HepG2 (cell line): ENCODE data around the gene COX4I2. TPM values are rescaled to one million over a fixed set of nuclear protein-coding genes. Genes with fewer than 3 reads are reported as not detected.
A peak's percentile ranks its signal among the peaks of the same experiment; 100 is the strongest.

Source experiments
- CENPT ChIP-seq: sonication (generic); formaldehyde crosslinking; IDR thresholded peaks from 2 replicates; pipeline ENCODE4 v1.8.0; 2022; ENCODE audit warnings: low read depth, mild to moderate bottlenecking, moderate library complexity, missing genetic modification reagents
- FOSL2 ChIP-seq: sonication (generic); formaldehyde crosslinking; IDR thresholded peaks from 2 replicates; pipeline ENCODE4 v1.4.0; 2020; ENCODE audit warnings: missing genetic modification reagents
- HDAC6 ChIP-seq: fragments of 200-600 bp; sonication (generic); IDR thresholded peaks from 2 replicates; pipeline ENCODE4 v1.7.0; 2017; ENCODE audit warnings: mild to moderate bottlenecking, antibody characterized with exemption, low read length, low read depth
- JDP2 ChIP-seq: sonication (generic); formaldehyde crosslinking; IDR thresholded peaks from 2 replicates; pipeline ENCODE4 v1.8.1; 2022; ENCODE audit warnings: missing genetic modification reagents, borderline replicate concordance
- MBD4 ChIP-seq: IDR thresholded peaks from 2 replicates; pipeline ENCODE4 v1.6.1; 2012; ENCODE audit warnings: low read length, inconsistent platforms, borderline replicate concordance
- NFYC ChIP-seq: IDR thresholded peaks from 2 replicates; pipeline ENCODE4 v1.6.1; 2016; ENCODE audit warnings: missing genetic modification reagents, missing compliant biosample characterization
- NR2F2 ChIP-seq: IDR thresholded peaks from 2 replicates; pipeline ENCODE4 v1.6.1; 2012; ENCODE audit warnings: low read depth, inconsistent platforms, borderline replicate concordance
- POLR2AphosphoS2 ChIP-seq: IDR thresholded peaks from 2 replicates; pipeline ENCODE4 v1.6.1; 2011; ENCODE audit warnings: low read depth, low read length, improper control_type of control experiment
- RBAK ChIP-seq: sonication (generic); formaldehyde crosslinking; IDR thresholded peaks from 2 replicates; pipeline ENCODE4 v1.5.1; 2020; ENCODE audit warnings: mild to moderate bottlenecking, missing genetic modification reagents
- SAP130 ChIP-seq: IDR thresholded peaks from 2 replicates; pipeline ENCODE4 v1.6.1; 2016; ENCODE audit warnings: low read depth
- SNRNP70 ChIP-seq: fragments of 200-400 bp; formaldehyde crosslinking; IDR thresholded peaks from 2 replicates; pipeline ENCODE4 v1.6.1; 2017; ENCODE audit warnings: mild to moderate bottlenecking, low read depth, low read length, moderate library complexity
- STAG1 ChIP-seq: sonication (generic); formaldehyde crosslinking; IDR thresholded peaks from 2 replicates; pipeline ENCODE4 v1.4.0; 2020; ENCODE audit warnings: missing genetic modification reagents
- TAF15 ChIP-seq: fragments of 200-400 bp; formaldehyde crosslinking; IDR thresholded peaks from one replicate; pipeline ENCODE4 v1.6.1; 2018; ENCODE audit warnings: mild to moderate bottlenecking, low read depth, low read length; ENCODE audit not compliant: poor library complexity, severe bottlenecking
- THYN1 ChIP-seq: sonication (generic); formaldehyde crosslinking; IDR thresholded peaks from 2 replicates; pipeline ENCODE4 v1.8.1; 2023; ENCODE audit warnings: low read depth, mild to moderate bottlenecking, moderate library complexity, missing genetic modification reagents, borderline replicate concordance
- ZBTB21 ChIP-seq: sonication (generic); formaldehyde crosslinking; IDR thresholded peaks from 2 replicates; pipeline ENCODE4 v1.4.0; 2020; ENCODE audit warnings: missing genetic modification reagents
- ZNF101 ChIP-seq: sonication (generic); formaldehyde crosslinking; IDR thresholded peaks from 2 replicates; pipeline ENCODE4 v1.4.0; 2020; ENCODE audit warnings: mild to moderate bottlenecking, low read depth, missing genetic modification reagents, borderline replicate concordance
- ZNF234 ChIP-seq: sonication (generic); formaldehyde crosslinking; conservative IDR thresholded peaks from 2 replicates; pipeline ENCODE4 v1.5.1; 2020; ENCODE audit warnings: mild to moderate bottlenecking, missing genetic modification reagents
- ZNF264 ChIP-seq: sonication (generic); formaldehyde crosslinking; IDR thresholded peaks from 2 replicates; pipeline ENCODE4 v1.4.0; 2020; ENCODE audit warnings: missing genetic modification reagents
- ZNF570 ChIP-seq: sonication (generic); formaldehyde crosslinking; IDR thresholded peaks from 2 replicates; pipeline ENCODE4 v1.4.0; 2020; ENCODE audit warnings: mild to moderate bottlenecking, missing genetic modification reagents, borderline replicate concordance
- ZNF577 ChIP-seq: sonication (generic); formaldehyde crosslinking; IDR thresholded peaks from 2 replicates; pipeline ENCODE4 v1.4.0; 2020; ENCODE audit warnings: mild to moderate bottlenecking, low read depth, missing genetic modification reagents, borderline replicate concordance
- ZNF850 ChIP-seq: sonication (generic); formaldehyde crosslinking; conservative IDR thresholded peaks from 2 replicates; pipeline ENCODE4 v1.9.0; 2021; ENCODE audit warnings: mild to moderate bottlenecking, missing genetic modification reagents
- ZNF891 ChIP-seq: sonication (generic); formaldehyde crosslinking; IDR thresholded peaks from 2 replicates; pipeline ENCODE4 v1.5.0; 2020; ENCODE audit warnings: mild to moderate bottlenecking, missing genetic modification reagents
- polyA plus RNA-seq, 8 experiments: library from polyadenylated mRNA; depleted of rRNA in 3 of 8; stranded (reverse) in 7 of 8; unstranded in 1 of 8; fragments of >200 nt; fragmentation: Illumina TruSeq in 4 of 8; extraction: Trizol in 4 of 8; gene quantifications; 2 replicates each; pipeline versions ENCODE4 v1.2.1 to v1.2.3, GENCODE V29; 2011 to 2016; ENCODE audit warnings: low read depth in 4 of 8, missing spikeins in 1 of 8, mixed read lengths in 1 of 8; ENCODE audit not compliant: insufficient read depth in 1 of 8
- total RNA-seq, 5 experiments: library from RNA; depleted of rRNA; stranded (reverse); fragments of >200 nt; fragmentation: Illumina TruSeq; extraction: Trizol; gene quantifications; 2 replicates each; pipeline ENCODE4 v1.2.3, GENCODE V29; 2016; ENCODE audit warnings: low read depth in 1 of 5
- TF ChIP-seq, protein P1 (sequence below): sonication (generic); formaldehyde crosslinking; IDR thresholded peaks from 2 replicates; pipeline ENCODE4 v1.4.0; 2020; ENCODE audit warnings: mild to moderate bottlenecking, missing genetic modification reagents
- TF ChIP-seq, protein P2 (sequence below): IDR thresholded peaks from 2 replicates; pipeline ENCODE4 v1.6.1; 2016
- TF ChIP-seq, protein P3 (sequence below): sonication (generic); formaldehyde crosslinking; IDR thresholded peaks from 2 replicates; pipeline ENCODE4 v1.8.0; 2022; ENCODE audit warnings: mild to moderate bottlenecking, missing genetic modification reagents, borderline replicate concordance
- TF ChIP-seq, protein P4 (sequence below): sonication (generic); formaldehyde crosslinking; IDR thresholded peaks from 2 replicates; pipeline ENCODE4 v1.8.0; 2022; ENCODE audit warnings: missing genetic modification reagents, low read depth, mild to moderate bottlenecking, borderline replicate concordance

Gene COX4I2
- total and polyA plus RNA-seq, 2 of the 13 experiments (the other 11 are each of a cell fraction or from before 2014, with no cell fraction given), result 1.1 TPM; not detected in 1

DNA sequence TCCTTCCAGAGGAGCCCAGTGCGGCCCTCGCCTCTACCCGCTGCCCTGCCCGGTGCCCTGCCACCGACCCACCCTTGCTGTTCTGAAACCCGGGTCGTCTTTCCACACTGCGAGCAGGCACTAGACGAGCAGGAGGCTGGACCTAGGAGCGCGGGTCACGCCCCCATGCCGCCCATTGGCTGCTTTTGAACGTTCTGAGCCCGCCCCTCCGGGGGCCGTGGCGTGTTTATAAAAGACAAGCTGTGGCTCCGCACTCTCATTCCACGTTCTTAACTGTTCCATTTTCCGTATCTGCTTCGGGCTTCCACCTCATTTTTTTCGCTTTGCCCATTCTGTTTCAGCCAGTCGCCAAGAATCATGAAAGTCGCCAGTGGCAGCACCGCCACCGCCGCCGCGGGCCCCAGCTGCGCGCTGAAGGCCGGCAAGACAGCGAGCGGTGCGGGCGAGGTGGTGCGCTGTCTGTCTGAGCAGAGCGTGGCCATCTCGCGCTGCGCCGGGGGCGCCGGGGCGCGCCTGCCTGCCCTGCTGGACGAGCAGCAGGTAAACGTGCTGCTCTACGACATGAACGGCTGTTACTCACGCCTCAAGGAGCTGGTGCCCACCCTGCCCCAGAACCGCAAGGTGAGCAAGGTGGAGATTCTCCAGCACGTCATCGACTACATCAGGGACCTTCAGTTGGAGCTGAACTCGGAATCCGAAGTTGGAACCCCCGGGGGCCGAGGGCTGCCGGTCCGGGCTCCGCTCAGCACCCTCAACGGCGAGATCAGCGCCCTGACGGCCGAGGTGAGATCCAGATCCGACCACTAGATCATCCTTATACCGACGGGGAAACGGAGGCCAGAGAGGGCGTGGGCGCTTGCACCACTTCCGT lies 32.4 kb upstream of the COX4I2 start, which contains the start of gene ID1 (continued):
- TF ChIP-seq, protein P1, sequence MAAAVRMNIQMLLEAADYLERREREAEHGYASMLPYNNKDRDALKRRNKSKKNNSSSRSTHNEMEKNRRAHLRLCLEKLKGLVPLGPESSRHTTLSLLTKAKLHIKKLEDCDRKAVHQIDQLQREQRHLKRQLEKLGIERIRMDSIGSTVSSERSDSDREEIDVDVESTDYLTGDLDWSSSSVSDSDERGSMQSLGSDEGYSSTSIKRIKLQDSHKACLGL (CRISPR knock-in tag), result peak; percentile 78
- TF ChIP-seq FOSL2 (CRISPR knock-in tag) (peak; percentile 76), MBD4 (no peak), HDAC6 (peak; percentile 96), SAP130 (CRISPR knock-in tag) (peak; percentile 99), THYN1 (peak; percentile 99), JDP2 (CRISPR knock-in tag) (peak; percentile 68), ZNF577 (CRISPR knock-in tag) (peak; percentile 78), STAG1 (CRISPR knock-in tag) (peak; percentile 26; the same call in 1 of the 2 replicates), SNRNP70 (no peak), ZNF101 (CRISPR knock-in tag) (peak; percentile 96), TAF15 (peak; percentile 98), ZNF850 (0 out of 2 replicates have a peak, but pooled peaks have one; percentile 81), ZBTB21 (no peak; the same call in 1 of the 2 replicates), ZNF891 (CRISPR knock-in tag) (peak; percentile 97), ZNF234 (CRISPR knock-in tag) (peak; percentile 93; the same call in 1 of the 2 replicates), ZNF264 (CRISPR knock-in tag) (peak; percentile 94; the same call in 1 of the 2 replicates), CENPT (CRISPR knock-in tag) (0 out of 2 replicates have a peak, but pooled peaks have one; percentile 81), NR2F2 (no peak), RBAK (no peak), ZNF570 (CRISPR knock-in tag) (peak; percentile 92; the same call in 1 of the 2 replicates), POLR2AphosphoS2 (peak; percentile 99), NFYC (CRISPR knock-in tag) (peak; percentile 89)
- TF ChIP-seq, protein P2, sequence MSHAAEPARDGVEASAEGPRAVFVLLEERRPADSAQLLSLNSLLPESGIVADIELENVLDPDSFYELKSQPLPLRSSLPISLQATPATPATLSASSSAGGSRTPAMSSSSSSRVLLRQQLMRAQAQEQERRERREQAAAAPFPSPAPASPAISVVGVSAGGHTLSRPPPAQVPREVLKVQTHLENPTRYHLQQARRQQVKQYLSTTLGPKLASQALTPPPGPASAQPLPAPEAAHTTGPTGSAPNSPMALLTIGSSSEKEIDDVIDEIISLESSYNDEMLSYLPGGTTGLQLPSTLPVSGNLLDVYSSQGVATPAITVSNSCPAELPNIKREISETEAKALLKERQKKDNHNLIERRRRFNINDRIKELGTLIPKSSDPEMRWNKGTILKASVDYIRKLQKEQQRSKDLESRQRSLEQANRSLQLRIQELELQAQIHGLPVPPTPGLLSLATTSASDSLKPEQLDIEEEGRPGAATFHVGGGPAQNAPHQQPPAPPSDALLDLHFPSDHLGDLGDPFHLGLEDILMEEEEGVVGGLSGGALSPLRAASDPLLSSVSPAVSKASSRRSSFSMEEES (CRISPR knock-in tag), result peak; percentile 92
- TF ChIP-seq, protein P3, sequence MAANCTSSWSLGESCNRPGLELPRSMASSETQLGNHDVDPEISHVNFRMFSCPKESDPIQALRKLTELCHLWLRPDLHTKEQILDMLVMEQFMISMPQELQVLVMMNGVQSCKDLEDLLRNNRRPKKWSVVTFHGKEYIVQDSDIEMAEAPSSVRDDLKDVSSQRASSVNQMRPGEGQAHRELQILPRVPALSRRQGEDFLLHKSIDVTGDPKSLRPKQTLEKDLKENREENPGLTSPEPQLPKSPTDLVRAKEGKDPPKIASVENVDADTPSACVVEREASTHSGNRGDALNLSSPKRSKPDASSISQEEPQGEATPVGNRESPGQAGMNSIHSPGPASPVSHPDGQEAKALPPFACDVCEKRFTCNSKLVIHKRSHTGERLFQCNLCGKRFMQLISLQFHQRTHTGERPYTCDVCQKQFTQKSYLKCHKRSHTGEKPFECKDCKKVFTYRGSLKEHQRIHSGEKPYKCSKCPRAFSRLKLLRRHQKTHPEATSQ (CRISPR knock-in tag), result peak; percentile 98
- TF ChIP-seq, protein P4, sequence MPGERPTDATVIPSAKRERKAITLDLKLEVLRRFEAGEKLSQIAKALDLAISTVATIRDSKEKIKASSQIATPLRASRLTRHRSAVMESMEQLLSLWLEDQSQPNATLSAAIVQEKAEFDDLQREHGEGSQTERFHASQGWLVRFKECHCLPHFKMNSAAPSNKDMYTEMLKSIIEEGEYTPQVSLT (CRISPR knock-in tag), result peak; percentile 94
